SH-SY5Y (cell line): ENCODE data around the gene CLIP2.

Source experiments
- GATA2 ChIP-seq: IDR thresholded peaks from 2 replicates; pipeline ENCODE4 v1.6.1; 2011; ENCODE audit warnings: mild to moderate bottlenecking, low read depth, low read length
- GATA3 ChIP-seq: IDR thresholded peaks from 2 replicates; pipeline ENCODE4 v1.6.1; 2011; ENCODE audit warnings: low read depth, mild to moderate bottlenecking, low read length, moderate library complexity

The CLIP2 gene

DNA sequence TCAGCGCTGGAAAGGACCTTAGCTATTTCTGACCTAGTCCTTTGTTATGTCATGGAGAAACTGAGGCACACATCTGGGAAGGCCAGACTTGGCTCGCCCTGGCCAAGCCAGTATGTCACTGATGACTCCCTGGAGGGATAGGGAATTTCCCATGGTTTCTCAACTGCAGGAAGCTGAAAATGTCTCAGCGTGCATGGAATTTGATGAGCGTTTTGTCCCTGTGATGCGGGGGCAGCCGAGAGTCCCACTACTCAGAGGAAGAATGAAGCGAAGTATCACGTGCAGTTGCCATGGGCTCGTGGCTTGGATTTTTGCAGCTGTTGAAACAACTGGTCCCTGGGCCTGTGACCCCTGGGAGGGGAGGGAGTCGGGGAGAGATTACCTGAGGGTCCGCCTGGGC lies 44.8 kb downstream of the CLIP2 start:
- no peak for TF ChIP-seq GATA3
- TF ChIP-seq GATA2 = no peak

DNA sequence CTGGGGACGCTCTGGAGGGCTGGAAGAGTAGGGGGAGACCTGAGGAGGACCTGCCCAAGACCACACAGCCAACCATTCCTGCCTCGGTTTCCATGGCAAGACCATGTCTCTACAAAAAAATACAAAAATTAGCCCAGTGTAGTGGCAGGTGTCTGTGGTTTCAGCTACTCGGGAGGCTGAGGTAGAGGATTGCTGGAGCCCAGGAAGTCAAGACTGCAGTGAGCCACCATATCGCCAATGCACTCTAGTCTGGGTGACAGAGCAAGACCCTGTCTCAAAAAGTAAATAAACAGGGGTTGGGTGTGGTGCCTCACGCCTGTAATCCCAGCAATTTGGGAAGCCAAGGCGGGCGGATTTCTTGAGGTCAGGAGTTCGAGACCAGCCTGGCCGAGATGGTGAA lies 48.7 kb downstream of the CLIP2 start:
- no peak for TF ChIP-seq GATA3
- no peak for TF ChIP-seq GATA2

DNA sequence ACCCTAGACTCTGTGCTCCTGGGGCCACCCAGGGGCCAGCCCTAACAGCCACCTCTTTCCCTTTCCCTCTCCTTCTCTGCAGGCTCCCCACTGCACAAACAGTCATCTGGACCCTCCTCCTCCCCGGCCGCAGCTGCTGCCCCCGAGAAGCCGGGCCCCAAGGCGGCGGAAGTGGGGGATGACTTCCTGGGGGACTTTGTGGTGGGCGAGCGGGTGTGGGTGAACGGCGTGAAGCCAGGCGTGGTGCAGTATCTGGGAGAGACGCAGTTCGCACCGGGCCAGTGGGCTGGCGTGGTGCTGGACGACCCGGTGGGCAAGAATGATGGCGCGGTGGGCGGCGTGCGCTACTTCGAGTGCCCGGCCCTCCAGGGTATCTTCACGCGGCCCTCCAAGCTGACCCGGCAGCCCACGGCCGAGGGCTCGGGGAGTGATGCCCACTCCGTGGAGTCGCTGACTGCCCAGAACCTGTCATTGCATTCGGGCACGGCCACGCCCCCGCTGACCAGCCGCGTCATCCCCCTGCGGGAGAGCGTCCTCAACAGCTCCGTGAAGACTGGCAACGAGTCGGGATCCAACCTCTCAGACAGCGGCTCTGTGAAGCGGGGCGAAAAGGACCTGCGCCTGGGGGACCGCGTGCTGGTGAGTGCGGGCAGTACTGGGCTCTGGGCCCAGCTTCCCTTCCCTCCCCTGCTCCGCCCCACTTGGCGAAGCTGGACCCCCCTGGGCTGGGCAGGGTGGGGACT lies 49.3 kb downstream of the CLIP2 start:
- no peak for TF ChIP-seq GATA2
- TF ChIP-seq GATA3 = no peak

DNA sequence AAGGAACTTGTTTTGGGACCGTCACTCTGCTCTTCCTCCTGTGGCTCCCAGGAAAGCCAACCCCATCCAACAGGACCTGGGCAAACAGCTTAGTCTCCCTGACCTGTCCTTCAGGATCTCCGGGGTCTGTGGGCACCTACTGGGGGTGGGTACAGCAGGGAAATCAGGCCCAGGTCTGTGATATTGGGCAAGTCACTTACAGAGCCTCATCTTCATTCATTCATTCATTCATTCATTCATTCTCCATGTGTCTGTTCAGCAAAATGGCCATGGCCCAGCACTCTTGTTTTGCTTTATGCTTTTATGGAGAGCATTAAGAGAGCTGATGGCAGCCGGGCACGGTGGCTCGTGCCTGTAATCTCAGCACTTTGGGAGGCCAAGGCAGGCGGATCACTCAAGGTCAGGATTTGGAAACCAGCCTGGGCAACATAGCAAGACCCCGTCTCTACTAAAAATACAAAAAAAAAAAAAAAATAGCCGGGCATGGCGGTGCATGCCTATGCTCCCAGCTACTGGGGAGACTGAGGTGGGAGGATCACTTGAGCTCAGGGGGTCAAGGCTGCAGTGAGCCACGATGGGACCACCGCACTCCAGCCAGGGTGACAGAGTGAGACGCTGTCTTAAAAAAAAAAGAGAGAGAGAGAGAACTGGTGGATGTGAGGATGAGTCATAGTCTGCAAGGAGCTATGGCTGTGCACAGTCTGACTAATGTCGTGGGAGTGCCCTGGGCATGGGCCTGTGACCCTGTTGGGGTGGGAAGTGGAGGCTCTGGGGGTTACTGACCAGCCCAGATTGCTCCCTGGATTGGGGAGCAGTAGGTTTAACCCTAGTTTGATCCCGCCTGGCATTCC lies 54.3 kb downstream of the CLIP2 start:
- TF ChIP-seq GATA3 (no peak), GATA2 (no peak)

DNA sequence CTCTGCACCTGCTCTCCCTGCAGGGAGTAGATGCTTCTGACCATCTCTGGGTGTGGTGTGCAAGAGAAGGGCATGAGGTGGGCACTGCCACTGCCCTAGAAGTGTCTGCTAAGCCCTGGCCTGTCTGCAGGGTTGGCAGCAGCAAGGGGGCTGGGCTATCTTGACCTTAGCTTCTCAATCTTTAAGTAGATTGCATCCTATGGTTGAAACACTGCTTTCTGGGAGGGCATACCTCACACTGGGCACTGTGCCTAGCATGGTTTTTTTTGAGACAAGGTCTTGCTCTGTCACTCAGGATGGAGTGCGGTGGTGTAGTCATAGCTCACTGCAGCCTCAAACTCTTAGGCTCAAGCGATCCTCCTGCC lies 54.9 kb downstream of the CLIP2 start:
- TF ChIP-seq GATA2 (no peak), GATA3 (no peak)

DNA sequence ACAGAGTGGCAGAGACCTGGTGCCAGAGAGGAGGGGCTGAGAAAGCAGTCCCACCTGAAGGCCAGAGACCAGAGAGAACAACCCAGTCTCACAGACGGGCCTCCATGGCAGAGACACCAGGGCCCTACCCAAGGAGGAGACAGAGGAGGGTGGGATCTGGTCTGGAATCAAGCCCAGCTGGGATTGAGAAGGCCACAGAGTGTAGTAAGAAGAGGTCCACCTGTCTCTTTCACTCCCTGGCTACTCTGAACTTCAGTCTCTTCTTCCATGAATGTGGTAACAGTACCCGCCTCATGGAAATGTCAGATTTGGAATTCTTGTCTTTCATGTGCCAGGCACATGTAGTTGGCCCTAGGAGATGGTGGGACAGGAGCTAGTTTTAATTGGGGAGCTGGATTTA lies 55.6 kb downstream of the CLIP2 start:
- no peak for TF ChIP-seq GATA2
- TF ChIP-seq GATA3 = no peak

DNA sequence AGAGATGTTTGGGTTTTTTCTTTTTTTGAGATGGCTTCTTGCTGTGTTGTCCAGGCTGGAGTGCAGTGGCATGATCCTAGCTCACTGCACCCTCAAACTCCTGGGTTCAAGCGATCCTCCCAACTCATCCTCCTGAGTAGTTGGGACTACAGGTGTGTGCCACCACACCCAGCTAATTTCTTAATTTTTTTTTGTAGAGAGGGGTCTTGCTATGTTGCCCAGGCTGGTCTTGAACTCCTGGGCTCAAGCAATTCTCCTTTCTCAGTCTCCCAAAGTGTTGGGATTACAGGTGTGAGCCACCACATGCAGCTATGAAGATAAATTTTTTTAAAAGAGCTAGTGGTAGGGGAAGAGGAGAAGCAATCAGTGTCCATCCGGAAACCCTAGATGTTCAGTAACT lies 56.8 kb downstream of the CLIP2 start:
- TF ChIP-seq GATA2 (no peak), GATA3 (no peak)

DNA sequence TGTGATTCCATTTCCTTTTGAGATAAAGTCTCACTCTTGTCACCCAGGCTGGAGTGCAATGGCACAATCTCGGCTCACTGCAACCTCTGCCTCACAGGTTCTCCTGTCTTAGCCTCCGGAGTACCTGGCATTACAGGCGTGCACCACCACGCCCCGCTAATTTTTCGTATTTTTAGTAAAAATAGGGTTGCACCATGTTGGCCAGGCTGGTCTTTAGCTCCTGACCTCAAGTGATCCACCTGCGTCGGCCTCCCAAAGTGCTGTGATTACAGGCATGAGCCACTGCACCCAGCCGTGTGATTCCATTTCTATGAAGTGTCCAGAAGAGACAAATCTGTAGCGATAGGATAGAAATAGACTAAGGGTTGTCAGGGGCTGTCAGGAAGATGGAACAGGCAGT lies 60.4 kb downstream of the CLIP2 start:
- no peak for TF ChIP-seq GATA3
- no peak for TF ChIP-seq GATA2

DNA sequence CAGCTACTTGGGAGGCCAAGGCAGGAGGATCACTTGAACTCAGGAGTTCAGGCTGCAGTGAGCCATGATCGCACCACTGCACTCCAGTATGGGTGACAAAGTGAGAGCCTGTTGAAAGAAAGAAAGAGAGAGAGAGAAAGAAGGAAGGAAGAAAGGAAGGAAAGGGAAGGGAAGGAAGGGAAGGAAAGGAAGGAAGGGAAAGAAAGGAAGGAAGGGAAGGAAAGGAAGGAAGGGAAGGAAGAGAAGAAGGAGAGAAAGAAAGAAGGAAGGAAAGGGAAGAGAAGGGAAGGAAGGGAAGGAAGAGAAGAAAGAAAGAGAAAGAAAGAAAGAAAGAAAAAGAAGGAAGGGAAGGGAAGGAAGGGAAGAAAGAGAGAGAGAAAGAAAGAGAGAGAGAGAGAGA lies 61.5 kb downstream of the CLIP2 start:
- TF ChIP-seq GATA2 (no peak), GATA3 (no peak)

DNA sequence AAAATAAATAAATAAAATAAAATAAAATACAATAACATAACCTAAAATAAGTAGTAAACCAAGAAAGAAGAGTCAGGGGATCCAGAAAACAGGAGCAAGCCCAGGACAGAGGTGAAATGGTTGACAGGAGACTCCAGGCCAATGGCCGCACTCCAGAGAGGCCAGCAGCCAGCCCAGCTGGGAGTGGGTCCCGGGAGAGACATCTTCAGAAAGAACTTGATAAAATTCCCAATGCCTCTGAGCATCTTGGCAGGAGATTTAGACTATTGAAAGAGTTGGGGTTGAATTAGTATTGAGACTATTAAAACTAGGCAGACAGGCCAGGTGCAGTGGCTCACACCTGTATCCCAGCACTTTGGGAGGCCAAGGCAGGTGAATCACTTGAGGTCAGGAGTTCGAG lies 62.6 kb downstream of the CLIP2 start:
- TF ChIP-seq GATA2 = no peak
- no peak for TF ChIP-seq GATA3

DNA sequence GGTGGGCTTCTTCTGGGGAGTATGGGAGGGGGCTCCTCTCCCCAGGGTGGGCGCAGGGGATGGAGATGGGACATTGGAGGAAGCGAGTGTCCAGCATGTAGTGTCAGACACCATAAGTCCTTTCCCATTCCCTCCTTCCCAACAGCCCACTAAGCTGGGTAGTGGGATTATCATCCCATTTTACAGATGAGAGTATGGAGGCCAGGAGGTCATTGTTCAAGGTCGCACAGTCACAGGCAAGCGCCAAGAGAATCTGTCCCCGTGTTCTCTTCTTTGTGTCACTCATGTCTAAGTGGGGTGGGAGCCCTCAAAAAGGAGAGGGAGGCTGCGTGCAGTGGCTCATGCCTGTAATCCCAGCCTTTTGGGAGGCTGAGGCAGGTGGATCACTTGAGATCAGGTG lies 64.8 kb downstream of the CLIP2 start:
- TF ChIP-seq GATA2 = no peak
- no peak for TF ChIP-seq GATA3

DNA sequence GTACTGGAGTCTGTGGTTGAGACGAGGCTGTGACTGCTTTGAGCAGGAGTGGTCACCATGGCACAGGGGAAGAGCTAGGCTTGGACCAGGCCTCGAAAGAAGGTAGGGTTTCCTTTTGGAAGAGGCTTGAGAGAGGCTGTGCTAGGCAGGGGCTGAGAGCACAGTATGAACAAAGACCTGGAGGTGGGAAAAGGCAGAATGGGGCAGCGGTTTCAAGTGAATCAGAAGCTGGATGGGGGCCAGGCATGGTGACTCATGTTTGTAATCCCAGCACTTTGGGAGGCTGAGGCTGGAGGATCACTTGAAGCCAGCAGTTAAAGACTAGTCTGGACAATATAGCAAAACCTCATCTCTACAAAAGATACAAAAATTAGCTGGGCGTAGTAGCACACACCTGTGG lies 65.9 kb downstream of the CLIP2 start:
- no peak for TF ChIP-seq GATA2
- TF ChIP-seq GATA3 = no peak

DNA sequence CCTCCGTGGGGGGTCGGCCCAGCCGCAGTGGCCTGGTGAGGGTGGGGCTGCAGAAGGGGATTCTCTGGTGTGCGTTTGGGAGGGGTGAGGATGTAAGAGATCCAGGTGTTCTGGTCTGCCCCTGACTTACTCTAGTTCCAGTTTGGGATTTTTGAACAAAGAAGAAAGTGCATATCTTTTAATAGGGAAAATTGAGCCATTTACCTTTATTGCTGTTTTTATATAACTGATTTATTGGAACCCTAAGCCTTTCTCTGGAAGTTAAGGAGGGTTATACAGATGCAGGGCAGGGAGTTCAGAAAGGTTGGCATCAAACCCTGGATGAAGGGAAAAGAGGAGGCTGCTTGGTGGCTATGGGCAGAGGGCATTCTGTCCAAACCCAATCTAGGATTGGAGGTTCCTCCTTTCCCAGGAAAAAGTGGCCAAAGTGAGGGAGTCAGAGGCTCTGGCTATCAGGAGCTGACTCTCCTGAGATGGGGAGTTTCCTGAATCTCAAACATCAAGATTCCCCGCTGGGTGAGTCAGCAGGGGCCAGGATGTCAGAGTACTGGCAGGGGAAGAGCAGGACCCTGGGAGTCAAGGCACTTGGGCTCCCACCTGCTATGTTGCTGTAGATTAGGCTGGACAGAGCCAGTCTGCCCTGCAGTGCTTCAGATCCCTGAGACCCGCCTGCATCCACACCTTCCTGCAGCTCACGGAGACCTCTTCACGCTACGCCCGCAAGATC lies 67.5 kb downstream of the CLIP2 start:
- TF ChIP-seq GATA3 (no peak), GATA2 (no peak)

DNA sequence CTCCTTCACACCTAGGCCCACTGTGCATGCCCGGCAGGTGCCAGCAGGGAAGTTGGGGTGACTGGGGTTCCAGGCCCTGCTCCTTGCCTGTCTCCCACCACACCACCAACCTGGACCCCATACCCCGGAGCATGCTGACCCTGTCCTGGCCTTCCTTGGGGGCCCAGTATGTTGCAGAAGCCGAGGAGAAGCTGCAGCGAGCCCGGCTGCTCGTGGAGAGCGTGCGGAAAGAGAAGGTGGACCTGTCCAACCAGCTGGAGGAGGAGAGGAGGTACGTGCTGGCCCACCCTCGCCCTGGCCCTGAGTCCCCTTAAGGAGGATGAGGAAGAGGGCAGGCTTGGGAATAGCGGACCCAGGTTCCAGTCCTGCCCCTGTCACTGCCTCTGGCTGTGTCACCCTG lies 70.8 kb downstream of the CLIP2 start:
- no peak for TF ChIP-seq GATA3

DNA sequence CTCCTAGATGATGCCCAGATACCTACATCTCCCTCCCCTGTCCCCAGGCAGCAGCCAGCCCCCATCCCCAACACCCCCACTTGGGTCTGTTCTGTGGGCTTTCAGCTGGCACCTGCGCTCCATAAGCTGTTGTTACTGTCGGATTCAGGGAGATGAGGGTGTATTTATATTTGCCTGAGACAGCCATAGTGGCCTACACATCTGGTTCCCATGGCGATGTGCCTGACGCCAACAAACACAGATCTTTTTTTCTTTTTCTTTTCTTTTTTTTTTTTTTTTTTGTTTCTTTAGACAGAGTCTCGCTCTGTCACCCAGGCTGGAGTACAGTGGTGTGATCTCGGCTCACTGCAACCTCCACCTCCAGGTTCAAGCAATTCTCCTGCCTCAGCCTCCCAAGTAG lies 73.1 kb downstream of the CLIP2 start:
- TF ChIP-seq GATA3 (no peak), GATA2 (no peak)
